SK-N-SH treated with all-trans-retinoic acid at 6 μM for 48 hours (cell line): ENCODE data around the gene TOB2.

ENCODE experiments used
- OSR1 ChIP-seq: fragments of 250-450 bp; sonication (Bioruptor Pico); IDR thresholded peaks from 2 replicates; pipeline ENCODE4 v1.8.0; 2022; ENCODE audit warnings: moderate library complexity, mild to moderate bottlenecking, inconsistent platforms
- PPARA ChIP-seq: fragments of 250-450 bp; sonication (Bioruptor Pico); IDR thresholded peaks from 2 replicates; pipeline ENCODE4 v1.5.0; 2020; ENCODE audit warnings: mild to moderate bottlenecking, borderline replicate concordance
- SNAI2 ChIP-seq: fragments of 250-450 bp; sonication (Bioruptor Pico); IDR thresholded peaks from 2 replicates; pipeline ENCODE4 v1.5.0; 2020; ENCODE audit warnings: mild to moderate bottlenecking, moderate library complexity
- TOX ChIP-seq: fragments of 250-450 bp; sonication (Bioruptor Pico); IDR thresholded peaks from 2 replicates; pipeline ENCODE4 v1.8.0; 2021; ENCODE audit warnings: mild to moderate bottlenecking, moderate library complexity, borderline replicate concordance
- ZNF8 ChIP-seq: fragments of 450-650 bp; formaldehyde crosslinking; IDR thresholded peaks from 2 replicates; pipeline ENCODE4 v1.5.0; 2020; ENCODE audit warnings: mild to moderate bottlenecking, moderate library complexity
- TF ChIP-seq, protein P1 (sequence below): fragments of 250-450 bp; sonication (Bioruptor Pico); IDR thresholded peaks from 2 replicates; pipeline ENCODE4 v1.8.0; 2020; ENCODE audit warnings: mild to moderate bottlenecking, moderate library complexity, borderline replicate concordance
- TF ChIP-seq, protein P2 (sequence below): fragments of 250-450 bp; sonication (Bioruptor Pico); IDR thresholded peaks from 2 replicates; pipeline ENCODE4 v1.8.0; 2021; ENCODE audit warnings: low read depth, mild to moderate bottlenecking, moderate library complexity, borderline replicate concordance
- TF ChIP-seq, protein P3 (sequence below): fragments of 250-450 bp; sonication (Bioruptor Pico); IDR thresholded peaks from 2 replicates; pipeline ENCODE4 v1.5.1; 2020; ENCODE audit warnings: low read depth, mild to moderate bottlenecking, moderate library complexity

DNA sequence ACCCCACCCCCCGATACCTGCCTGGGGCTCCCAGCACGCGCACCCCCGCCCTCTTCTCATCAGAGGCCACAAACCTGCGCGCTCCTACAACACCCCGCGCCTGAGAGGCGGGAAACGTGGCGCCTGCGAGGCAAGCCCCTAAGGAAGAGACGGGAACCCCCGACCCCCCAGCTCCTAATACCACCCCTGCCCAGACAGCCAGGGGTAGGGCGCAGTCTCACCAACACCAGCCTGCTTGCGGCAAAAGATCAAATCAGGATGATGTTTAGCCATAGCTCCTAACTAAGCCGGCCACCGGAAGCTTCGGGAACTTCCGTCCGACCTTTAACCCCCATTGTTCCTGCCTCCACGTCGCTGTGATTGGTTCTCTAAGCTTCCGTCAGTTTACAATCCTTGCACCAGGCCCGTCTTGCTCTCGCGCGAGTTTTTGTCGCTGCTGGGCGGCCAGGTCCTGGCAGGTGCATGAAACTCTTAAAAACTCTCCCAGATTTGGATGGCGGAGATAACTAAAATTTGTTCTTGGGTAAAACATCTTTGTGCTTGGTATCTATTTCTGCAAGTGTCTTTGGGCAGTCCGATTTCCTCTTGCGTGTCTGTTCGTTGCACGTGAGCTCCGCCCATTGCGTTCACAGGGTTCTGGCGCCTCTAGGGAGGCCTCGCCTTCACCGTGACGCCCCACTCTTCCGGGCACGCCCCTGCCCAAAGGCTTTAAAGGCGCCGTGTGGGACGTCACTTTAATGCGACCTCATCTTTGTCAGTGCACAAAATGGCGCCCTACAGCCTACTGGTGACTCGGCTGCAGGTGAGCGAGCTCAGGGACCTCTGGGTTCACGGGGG is 22.0 kb upstream of the TOB2 start, which contains the start of the genes ACO2 and PHF5A:
- no peak for TF ChIP-seq TOX (CRISPR knock-in tag)
- no peak for TF ChIP-seq OSR1 (CRISPR knock-in tag)
- TF ChIP-seq, protein P1, sequence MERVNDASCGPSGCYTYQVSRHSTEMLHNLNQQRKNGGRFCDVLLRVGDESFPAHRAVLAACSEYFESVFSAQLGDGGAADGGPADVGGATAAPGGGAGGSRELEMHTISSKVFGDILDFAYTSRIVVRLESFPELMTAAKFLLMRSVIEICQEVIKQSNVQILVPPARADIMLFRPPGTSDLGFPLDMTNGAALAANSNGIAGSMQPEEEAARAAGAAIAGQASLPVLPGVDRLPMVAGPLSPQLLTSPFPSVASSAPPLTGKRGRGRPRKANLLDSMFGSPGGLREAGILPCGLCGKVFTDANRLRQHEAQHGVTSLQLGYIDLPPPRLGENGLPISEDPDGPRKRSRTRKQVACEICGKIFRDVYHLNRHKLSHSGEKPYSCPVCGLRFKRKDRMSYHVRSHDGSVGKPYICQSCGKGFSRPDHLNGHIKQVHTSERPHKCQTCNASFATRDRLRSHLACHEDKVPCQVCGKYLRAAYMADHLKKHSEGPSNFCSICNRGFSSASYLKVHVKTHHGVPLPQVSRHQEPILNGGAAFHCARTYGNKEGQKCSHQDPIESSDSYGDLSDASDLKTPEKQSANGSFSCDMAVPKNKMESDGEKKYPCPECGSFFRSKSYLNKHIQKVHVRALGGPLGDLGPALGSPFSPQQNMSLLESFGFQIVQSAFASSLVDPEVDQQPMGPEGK (CRISPR knock-in tag): no peak
- TF ChIP-seq ZNF8 (CRISPR knock-in tag): no peak
- TF ChIP-seq, protein P2, sequence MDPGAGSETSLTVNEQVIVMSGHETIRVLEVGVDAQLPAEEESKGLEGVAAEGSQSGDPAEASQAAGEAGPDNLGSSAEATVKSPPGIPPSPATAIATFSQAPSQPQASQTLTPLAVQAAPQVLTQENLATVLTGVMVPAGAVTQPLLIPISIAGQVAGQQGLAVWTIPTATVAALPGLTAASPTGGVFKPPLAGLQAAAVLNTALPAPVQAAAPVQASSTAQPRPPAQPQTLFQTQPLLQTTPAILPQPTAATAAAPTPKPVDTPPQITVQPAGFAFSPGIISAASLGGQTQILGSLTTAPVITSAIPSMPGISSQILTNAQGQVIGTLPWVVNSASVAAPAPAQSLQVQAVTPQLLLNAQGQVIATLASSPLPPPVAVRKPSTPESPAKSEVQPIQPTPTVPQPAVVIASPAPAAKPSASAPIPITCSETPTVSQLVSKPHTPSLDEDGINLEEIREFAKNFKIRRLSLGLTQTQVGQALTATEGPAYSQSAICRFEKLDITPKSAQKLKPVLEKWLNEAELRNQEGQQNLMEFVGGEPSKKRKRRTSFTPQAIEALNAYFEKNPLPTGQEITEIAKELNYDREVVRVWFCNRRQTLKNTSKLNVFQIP (CRISPR knock-in tag): no peak
- TF ChIP-seq, protein P3, sequence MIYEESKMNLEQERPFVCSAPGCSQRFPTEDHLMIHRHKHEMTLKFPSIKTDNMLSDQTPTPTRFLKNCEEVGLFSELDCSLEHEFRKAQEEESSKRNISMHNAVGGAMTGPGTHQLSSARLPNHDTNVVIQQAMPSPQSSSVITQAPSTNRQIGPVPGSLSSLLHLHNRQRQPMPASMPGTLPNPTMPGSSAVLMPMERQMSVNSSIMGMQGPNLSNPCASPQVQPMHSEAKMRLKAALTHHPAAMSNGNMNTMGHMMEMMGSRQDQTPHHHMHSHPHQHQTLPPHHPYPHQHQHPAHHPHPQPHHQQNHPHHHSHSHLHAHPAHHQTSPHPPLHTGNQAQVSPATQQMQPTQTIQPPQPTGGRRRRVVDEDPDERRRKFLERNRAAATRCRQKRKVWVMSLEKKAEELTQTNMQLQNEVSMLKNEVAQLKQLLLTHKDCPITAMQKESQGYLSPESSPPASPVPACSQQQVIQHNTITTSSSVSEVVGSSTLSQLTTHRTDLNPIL (CRISPR knock-in tag): no peak
- no peak for TF ChIP-seq SNAI2 (CRISPR knock-in tag)
- no peak for TF ChIP-seq PPARA (CRISPR knock-in tag)
